Measurements from ENCODE around the gene BRCC3.
"Not testable (repeated sequence)": the region's sequence is repeated elsewhere in the genome, so short reads cannot be mapped to it uniquely, and the experiment has no call there.

The BRCC3 gene

DNA sequence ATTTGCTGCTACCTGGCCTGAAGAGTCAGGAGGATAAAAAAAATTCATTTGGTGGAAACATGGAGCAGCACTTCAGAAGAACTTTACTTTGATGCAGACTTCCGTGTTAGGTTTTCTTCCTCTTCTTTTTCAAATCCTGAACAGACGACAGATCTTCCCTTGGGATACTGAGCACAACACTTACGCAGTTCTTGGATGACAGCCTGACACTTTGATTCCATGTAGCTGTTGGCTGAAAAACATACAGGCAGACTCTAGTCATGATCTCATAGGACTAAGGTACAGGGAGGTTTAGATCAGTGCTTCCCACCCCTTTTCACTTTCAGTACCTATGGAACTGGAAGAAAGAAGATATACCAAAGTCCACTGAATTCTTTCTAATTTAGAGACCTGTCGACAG, 9.5 kb upstream of the BRCC3 start:
- DNase-seq = no peak

- DNase-seq = no peak
Observed at GRCh38 chrX:155065035-155065734, 6.1 kb upstream of the BRCC3 start.

- DNase-seq = no peak
Observed at GRCh38 chrX:155068165-155068564, 3.1 kb upstream of the BRCC3 start.

DNA sequence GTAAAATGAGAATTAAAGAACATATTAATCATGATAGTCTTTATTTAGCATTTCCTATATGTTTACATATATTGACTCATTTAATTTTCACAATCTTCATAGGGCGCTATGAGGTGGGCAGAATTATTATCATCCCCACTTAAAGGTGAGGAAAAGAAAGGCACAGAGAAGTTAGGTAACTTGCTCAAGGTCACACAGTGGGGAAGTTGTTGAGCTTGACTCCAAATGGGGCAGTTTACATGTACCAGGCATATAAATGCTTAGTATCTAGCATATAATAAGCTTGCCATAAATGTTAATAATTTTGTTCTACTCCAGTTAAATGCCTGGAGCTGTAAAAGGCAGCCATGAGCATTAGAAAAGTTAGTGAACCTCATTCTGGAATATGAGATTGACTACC, 1.9 kb upstream of the BRCC3 start:
- no peak for DNase-seq

- DNase-seq = no peak
Observed at GRCh38 chrX:155070038-155070437, 1.3 kb upstream of the BRCC3 start.

DNA sequence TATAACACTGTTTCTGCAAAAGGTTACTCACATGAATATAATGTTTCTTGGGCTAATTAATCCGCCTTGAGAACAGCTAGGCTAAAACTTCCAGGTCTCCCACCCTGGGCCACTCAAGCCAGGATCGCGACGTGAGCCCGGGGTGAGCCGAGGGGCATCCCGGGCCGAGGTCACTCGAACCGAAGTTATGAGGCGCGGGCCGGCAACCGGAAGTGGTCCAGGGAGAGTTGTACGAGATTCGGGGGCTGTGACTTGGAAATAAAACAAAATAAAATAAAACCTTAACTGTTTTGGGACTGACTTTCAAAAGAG, 689 bp upstream of the BRCC3 start:
- no peak for DNase-seq

- DNase-seq = no peak
Observed at GRCh38 chrX:155071694-155072280, 479 bp downstream of the BRCC3 start.

DNA sequence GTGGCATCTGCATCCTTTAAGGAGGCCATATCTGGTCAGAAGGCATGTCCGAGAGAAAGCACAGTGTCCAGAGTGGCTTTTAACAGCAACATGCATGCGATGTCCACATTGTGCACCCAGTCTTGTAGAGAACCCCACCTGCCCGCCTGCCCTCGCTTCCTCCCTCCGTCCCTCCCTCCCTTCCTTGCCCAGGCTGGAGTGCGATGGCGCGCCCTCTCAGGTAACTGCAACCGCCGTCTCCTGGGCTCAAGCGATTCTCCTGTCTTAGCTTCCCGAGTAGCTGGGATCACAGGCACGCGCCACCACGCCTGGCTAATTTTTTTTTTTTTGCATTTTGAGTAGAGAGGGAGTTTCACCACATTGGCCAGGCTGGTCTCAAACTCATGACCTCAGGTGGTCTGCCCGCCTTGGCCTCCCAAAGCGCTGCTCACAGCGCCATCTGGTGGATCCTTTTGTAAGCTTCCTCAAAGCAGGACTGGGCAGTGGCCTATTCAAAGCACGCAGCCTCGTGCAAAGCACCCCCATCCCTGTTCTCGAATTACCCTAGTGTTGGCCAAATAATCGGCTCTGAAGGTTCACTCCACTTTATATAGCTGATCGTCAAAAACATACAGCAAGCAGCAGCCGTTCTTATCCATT, 15.0 kb downstream of the BRCC3 start:
- peak; percentile 34 to 43 for DNase-seq

DNA sequence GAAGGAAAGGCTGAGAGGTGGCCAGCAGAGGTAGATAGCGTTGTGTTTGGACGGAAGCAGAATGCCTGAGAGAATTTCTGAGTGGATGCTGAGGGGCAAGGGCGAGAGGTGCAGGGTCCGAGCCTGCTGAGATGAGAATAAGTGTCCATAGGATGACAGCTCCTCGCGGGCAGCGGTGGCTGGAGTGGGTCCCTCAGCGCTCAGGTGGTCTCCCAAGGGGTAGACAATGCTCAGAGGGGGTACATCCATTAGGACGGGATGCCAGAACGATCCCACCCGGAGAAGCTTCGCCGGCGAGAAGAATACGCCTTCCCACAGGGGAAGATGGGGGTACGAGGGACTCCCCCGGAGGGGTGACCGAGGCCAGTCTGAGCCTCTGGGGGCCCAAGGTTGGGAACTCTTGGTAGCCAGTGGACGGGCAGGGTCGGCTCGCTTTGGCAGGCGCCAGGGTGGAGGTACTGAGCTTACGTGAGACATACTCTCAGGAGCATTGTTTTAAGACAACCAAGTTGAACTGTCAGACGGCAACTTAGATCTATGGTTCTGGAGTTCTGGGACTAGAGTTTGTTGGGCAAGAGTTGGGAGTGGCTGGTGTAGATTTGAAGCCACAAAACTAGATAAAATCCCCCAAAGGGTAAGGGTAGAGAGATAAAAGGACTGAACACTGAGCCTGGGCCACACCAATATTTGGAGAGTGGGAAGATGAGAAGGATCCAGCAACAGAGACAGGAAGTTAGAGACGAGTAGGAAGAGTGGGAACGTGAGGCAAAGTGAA, 15.8 kb downstream of the BRCC3 start:
- no peak for DNase-seq

- DNase-seq = peak; percentile 26 to 56
Observed at GRCh38 chrX:155094468-155095061, 23.3 kb downstream of the BRCC3 start.

DNA sequence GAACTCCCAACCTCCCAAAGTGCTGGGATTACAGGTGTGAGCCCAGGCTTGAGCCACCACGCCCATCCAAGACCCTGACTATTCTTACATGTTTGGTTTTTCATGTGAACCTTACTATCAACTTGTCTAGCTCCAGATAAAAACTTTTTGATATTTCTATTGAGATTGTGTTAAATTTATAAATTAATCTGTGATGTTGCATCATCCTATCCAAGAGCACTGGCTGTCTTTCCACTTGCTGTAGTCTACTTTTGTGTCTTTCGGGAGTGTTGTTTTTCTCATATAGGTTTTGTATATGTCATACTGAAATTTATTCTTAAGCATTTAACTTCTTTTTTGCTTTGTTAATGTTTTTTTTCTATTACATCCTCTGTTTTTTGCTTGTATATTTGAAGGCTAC, 34.6 kb downstream of the BRCC3 start:
- DNase-seq = no peak

- DNase-seq = no peak
Observed at GRCh38 chrX:155108427-155108826, 37.1 kb downstream of the BRCC3 start.

DNA sequence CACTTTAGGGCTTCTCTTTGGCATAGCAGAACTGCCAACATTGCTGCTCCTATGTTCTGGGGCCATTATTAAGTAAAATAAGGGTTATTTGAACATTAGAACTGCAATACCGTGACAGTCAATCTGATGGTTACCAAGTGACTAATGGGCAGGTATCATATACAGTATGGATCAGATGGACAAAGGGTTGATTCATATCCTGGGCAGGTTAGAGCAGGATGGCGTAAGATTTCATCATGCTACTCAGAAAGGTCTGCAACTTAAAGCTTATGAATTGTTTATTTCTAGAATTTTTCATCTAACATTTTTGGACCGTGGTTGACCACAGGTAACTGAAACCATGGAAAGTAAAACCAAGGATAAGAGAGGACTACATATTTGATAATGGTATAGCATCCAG, 40.9 kb downstream of the BRCC3 start:
- DNase-seq = no peak

DNA sequence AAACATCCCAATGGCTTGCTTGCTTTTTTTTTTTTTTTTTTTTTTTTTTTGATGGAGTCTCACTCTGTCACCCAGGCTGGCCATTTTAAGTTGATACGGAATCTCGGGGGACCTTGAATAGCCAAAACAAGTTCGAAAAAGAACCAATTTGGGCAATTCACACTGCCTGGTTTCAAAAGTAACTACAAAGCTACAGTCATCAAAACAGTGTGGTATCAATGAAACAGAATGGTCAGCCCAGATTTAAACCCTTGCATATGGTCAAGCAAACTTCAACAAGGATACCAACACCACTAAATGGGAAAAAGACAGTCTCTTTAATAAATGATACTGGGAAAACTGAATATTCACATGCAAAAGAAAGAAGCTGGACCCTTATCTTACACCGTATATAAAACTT, 41.8 kb downstream of the BRCC3 start:
- DNase-seq = no peak

GRCh38 chrX:155115174-155115819, 44.0 kb downstream of the BRCC3 start:
- no peak for DNase-seq

GRCh38 chrX:155127465-155127864, 56.2 kb downstream of the BRCC3 start:
- no peak for DNase-seq

GRCh38 chrX:155127940-155128339, 56.6 kb downstream of the BRCC3 start:
- no peak for DNase-seq

GRCh38 chrX:155132110-155132509, 60.8 kb downstream of the BRCC3 start:
- no peak for DNase-seq

- no peak for DNase-seq
Observed at GRCh38 chrX:155134255-155134654, 62.9 kb downstream of the BRCC3 start.

- no peak for DNase-seq
Observed at GRCh38 chrX:155143959-155144548, 72.7 kb downstream of the BRCC3 start.

GRCh38 chrX:155144926-155145325, 73.6 kb downstream of the BRCC3 start:
- DNase-seq = no peak

GRCh38 chrX:155147612-155148011, 76.3 kb downstream of the BRCC3 start:
- not testable (repeated sequence) for DNase-seq
